A204.1 (cell line): ENCODE measurements around the gene AFF3.

Experiments
- FAIRE-seq: peaks from 2 replicates; lab custom pipeline; 2012; peaks lifted over from hg19 to GRCh38; lab: Jason Lieb, UNC

The AFF3 gene

GRCh38 chr2:99852376-99852934 is 289.9 kb downstream of the AFF3 start:
- FAIRE-seq, result no peak

DNA sequence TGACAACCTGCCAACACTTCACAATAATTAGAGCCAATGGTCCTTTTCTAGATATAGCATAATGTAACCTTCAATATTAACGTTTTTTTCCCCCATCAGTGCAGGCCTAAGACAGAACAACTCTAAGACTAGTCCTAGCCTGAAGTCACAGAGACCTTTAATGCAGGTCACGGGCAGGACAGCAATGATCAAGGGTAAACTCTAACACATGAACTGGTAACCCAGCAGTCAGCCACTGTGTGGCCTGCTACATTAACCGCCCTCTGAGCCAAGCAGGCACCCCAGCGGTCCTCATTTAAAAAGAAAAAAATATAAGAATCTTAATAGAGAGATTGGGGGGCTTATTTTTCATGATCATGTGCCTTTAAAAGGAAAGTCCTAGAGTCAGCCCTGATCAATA is 290.6 kb downstream of the AFF3 start:
- no peak for FAIRE-seq

- no peak for FAIRE-seq
Observed at GRCh38 chr2:99851089-99851488, 291.3 kb downstream of the AFF3 start.

DNA sequence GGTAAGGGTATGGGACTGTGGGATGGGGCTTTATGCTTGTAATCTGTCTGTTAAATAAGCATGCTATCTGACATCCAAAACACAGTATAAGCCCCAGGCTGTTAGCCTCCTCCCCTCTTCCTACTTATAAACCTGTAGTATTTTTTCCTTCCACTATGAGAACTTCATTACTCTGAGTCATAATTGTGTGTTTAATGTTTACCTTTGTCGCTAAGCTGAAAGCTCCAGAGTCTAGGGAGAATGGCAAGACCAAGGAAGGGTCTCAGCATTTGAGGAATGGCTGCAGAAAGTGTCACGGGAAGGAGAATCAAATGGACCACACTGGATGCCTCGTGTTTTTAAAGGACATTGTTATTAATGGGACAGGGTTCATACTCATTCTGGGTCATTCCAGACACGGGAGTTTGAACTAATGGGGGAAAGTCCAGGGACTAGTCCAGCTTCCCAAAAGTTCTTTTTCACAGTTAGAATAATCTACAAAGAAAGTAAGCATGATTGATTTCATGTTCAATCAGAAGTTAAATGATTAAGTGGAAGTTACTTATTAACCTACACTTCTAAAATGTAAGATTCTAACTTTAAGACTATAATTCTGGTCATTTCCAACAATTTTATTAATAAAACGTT is 292.2 kb downstream of the AFF3 start:
- FAIRE-seq, result no peak

DNA sequence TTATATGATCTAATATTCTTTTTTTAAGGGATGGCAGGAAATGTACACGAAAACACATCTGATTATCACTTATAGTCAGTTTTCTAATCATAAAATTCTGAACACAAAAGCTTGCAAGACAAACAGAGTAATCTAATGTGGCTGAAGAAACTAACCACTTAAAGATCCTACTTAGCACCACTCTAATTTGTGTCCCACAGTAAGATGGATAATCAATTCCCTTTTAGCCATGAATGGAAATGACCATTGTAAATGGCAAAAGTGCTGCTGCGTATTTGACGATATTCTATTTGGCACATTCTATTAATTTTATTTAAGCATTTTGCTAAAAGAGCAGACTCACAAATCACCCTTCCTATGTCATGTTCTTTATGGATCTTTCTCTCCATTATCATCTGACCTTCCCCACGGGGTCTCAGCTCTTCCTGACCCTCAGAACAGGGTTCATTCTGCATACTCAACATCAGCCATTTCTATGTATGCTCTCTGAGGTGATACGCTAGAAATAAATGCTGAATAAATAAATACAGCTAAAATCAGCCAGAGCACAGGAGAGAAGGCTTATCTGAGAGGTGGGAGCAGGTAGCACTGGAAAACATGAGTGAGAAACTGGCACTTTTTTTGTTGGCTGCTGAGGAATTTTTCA is 295.8 kb downstream of the AFF3 start:
- FAIRE-seq, result no peak

GRCh38 chr2:99845296-99845695 is 297.1 kb downstream of the AFF3 start:
- FAIRE-seq, result no peak

DNA sequence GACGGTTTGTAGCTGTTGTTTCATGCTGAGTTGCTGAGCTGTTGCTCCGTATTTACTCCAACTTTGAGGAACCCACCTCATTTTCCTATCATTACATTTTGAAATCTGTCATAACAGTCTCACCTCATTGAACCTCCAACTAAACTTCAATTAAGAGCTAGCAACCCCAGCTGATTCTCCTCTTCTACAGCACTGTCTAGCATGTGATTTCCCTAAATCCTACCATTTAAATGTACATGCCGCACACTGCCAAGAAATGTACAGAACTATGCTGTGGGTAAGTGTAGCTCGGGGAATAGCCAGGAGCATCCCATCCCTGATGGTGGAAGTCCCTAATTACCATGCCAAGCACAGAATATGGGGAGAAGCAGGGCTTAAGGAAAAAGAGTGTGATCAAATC is 299.9 kb downstream of the AFF3 start:
- FAIRE-seq, result no peak

DNA sequence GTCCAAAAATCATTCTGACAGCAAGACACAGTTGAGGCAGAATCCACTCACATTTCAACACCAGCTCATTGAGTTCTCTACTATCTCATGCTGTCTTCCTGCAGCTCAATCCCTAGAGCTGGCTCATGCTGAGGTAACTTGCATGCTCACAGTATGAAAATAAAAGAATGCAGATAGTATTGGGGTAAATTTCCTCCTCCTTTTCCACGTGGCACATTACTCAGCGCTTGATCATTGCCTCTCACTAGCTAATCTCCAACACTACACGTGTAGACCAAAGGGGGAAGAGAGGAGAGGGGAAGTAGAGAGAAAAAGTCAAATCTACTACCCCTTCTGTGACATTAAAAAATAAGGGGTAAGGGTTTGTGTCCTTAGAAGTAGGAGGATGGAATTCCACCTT is 300.6 kb downstream of the AFF3 start:
- no peak for FAIRE-seq

GRCh38 chr2:99840831-99841230 is 301.6 kb downstream of the AFF3 start:
- no peak for FAIRE-seq

DNA sequence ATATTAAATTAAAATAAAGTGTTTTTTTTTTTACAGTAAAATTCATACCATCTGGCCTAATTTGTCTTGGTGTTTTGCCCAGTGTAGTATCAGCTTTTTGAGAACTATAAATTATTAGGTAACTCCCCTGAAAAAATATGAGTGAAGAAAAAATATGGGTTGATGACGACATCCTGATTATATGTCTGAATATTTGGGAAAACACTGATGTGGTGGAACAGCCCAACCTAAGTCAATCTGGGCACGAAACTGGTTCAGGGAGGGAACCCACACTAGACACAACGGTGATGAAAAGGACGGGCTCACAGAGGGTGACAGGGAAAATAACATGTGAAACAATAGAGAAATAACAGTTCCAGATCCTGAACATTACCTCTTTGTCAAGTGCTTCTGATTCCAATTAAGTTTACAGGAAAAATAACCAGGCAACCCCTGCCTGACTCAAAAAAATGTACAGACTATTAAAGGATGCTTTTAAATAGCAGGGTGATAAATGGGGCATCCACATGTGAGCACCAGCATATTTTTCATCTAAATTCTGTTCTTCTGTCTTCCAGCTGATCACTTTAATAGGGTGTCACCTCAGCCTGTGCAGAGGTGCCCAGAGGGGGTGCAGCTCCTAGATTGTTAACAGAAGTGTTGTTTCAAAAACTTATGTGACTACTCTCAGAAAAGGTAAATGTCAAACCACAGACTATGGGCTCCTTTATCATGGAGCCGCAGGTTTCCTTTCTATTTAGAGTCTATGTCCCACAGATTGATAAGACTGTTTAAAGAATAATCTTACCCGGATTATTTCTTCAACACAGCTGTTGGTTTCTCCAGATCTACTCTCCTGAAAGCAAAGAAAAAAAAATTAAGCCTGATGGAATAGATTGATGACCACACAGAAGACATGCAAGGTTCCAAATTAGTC is 305.4 kb downstream of the AFF3 start:
- FAIRE-seq, result no peak

- FAIRE-seq, result no peak
Observed at GRCh38 chr2:99834426-99834825, 308.0 kb downstream of the AFF3 start.

DNA sequence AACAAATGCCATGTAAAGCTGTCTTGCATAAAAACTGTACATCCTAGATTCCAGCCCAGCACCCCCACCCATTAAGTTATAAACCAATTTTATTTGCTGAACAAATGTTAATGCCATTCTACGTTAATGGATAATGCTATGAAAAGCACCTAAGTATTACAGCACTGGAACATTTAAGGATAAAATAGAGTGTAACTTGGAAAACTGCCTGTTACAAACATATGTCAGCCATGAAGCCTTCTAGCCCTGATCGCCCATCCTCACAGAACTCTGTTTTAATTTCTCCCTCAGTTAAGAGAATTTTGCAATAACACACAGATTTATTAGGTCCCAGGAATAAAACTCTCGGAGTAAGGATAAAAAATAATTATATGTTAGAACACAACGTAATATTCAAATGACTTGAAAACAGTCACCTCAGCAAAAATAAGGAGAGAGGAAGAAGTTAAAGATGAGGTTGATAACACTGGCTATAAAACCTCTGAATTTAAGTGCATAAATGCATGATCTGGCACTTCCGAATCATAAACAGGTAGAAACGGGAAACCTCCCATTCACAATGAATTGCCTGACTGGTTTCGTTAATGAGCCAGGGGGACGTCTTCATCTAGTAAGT is 308.7 kb downstream of the AFF3 start:
- no peak for FAIRE-seq

- FAIRE-seq, result no peak
Observed at GRCh38 chr2:99832926-99833325, 309.5 kb downstream of the AFF3 start.

DNA sequence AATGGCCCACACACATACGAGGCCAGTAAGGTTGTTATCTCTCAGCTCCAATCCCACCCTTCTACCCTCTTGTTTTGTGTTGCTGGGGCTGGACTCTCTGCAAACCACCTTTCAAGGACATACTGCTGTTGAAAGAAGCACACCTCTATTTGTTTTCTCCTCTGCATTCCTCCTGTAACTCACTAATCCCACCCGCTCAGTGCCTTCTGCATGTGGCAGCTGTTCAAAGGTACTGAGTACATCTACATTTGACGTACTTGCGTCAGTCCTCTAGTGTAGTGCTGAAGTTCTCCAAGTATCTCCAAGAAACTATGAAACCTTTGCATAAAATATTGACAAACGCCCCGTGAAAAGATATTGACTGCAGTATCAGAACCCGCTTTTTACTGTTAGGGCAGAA is 310.6 kb downstream of the AFF3 start:
- no peak for FAIRE-seq

DNA sequence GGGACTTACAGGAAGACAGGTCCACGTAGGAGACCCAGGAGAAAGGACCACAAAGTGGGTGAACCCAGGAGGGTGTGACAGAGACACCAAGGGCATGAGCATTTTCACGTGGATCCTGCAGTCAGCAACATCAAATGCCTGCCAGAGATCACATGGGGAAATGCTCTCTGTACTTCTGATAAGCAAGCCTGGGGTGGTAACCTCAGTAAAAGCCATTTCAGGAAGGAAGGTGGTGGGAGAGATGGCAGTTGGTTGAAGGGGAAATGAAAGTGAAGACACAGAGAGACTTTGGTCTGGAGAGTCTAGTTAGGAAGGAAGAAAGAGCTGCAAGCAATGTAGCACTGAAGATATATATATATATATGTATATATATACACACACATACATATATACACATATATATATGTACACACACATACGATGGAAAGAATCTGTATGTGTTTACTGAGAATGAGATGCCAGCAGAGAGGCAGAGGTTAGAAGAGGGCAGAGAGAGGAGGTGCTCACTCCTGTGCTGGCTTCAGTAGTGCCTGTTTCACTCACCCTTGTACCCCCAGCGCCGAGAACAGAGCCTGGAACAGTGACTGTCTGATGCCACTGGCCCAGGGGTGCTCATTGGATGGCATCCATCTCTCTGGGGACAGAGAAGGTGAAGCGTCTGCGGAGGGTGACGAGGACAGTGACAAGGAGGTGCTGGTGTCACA is 314.9 kb downstream of the AFF3 start:
- FAIRE-seq, result no peak

DNA sequence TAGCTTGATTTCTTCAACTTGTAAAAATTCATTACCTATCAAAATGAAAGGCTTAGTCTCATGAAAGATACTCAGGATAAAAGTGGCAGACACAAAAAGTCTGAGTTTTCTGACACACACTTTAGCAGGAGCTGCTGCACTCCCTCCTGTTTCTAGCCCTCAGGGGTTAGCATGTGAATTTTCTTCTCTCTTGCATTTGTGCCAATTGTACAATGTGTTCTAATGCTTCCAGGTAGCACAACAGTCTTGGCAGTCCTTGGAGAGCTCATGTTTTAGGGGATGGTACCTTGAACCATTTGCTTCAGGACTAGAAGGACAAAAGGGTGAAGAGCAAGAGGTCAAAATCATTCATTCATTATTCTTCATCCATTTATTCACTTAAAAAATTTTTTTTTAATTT is 316.8 kb downstream of the AFF3 start:
- no peak for FAIRE-seq

DNA sequence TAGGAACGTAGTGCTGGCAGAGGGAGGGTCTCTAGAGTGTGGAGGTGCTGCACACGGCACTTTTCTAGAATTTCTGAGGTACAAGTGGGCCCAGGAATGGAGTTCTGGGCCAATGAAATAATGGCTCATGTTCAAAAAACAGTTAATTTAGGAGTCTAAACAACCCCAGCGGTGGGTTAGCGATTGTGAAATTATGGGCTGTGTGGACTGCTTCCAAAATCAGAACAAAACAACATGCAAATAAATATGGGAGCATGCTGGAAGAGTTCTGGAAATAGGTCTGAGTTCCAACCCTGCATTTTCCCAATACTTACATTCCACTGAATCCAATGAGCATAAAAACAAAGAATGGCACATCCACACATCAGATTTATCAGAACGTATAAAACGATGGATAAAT is 317.6 kb downstream of the AFF3 start:
- FAIRE-seq, result no peak

DNA sequence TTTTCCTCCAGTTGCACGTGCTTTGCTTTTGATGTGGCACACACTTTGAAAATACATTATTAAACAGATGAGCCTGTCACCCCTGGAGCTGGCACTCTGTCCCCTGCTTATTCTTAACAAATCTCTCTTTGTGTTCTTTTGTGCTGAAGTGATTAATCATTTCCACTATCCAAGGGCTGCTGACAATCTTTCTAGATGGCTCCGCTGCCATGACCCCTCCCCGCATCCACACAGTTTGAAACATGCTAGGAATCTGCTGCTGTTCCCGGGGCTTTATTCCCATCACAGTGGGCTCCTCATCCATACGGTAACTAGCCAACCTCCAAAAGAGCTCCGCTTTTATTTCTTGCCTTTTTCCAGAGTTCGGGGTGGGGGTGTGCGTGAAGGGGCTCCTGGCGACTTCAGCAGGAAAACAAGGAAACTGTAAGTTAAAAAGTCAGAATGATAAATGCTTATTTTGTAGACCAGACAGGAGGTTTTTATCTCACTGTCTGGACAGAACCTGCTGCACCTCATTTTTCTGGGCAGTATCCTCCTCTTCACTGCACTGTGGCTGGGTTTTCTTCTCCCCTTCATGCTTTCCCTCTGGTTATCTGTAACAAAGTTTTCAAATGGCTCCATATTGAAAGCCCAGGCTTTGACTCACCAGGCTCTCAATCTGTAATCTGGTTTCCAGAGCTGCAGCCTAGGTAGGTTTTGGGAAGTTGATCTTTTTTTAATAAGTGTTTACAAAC is 319.7 kb downstream of the AFF3 start:
- no peak for FAIRE-seq

DNA sequence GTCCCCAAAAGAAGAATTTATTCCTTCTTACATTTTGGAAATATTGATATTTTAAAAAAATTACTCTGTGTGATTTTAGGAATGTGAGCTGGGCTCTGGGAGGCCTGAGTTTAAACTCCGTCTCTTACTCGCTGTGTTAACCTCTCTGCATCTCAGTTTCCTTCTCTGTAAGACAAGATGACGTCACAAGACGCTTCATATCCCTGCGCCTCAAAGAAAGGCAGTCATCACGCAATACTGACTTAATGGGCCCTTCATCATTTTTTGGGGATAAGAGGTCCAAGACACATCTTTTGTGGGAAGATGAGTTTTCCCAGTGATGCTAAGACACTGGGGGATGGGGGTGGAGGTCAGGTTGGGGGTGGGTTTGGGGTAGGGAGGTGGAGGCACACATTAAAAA is 320.4 kb downstream of the AFF3 start:
- FAIRE-seq, result no peak

- no peak for FAIRE-seq
Observed at GRCh38 chr2:99821572-99821971, 320.8 kb downstream of the AFF3 start.

DNA sequence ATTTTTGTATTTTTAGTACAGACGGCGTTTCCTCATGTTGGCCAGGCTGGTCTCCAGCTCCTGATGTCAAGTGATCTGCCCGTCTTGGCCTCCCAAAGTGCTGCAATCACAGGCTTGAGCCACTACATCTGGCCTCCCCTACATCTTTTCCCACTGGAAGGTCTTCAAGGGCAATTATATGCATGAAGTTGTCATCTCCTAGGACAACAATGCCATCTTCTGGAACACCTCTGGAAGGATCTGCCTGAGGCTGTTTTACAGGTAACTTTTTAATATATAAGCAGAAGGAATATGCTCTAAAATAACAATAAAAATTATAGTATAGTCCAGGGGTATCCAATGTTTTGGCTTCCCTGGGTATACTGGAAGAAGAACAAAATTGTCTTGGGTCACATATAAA is 321.4 kb downstream of the AFF3 start:
- no peak for FAIRE-seq
